ENCODE measurements around the gene APOO.

DNA sequence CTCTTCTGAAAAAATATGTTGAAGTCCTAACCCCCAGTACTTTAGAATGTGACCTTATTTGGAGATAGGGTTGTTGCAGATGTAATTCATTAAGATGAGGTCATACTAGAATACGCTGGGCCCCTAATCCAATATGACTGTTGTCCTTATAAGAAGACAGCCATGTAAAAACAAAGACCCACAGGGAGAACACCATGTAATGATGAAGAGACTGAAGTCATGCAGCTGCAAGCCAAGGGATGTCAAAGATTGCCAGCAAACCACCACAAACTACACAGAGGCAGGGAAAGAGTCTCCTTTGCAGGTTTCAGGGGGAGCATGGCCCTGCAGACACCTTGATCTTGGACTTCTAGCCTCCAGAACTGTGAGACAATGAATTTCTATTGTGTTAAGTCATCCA is 37.5 kb upstream of the APOO start:
- no peak for TF ChIP-seq EZH2 (IDR thresholded peaks at IDR 0.05; ENCODE audit: low read depth, unreplicated experiment)
- TF ChIP-seq, protein P1, sequence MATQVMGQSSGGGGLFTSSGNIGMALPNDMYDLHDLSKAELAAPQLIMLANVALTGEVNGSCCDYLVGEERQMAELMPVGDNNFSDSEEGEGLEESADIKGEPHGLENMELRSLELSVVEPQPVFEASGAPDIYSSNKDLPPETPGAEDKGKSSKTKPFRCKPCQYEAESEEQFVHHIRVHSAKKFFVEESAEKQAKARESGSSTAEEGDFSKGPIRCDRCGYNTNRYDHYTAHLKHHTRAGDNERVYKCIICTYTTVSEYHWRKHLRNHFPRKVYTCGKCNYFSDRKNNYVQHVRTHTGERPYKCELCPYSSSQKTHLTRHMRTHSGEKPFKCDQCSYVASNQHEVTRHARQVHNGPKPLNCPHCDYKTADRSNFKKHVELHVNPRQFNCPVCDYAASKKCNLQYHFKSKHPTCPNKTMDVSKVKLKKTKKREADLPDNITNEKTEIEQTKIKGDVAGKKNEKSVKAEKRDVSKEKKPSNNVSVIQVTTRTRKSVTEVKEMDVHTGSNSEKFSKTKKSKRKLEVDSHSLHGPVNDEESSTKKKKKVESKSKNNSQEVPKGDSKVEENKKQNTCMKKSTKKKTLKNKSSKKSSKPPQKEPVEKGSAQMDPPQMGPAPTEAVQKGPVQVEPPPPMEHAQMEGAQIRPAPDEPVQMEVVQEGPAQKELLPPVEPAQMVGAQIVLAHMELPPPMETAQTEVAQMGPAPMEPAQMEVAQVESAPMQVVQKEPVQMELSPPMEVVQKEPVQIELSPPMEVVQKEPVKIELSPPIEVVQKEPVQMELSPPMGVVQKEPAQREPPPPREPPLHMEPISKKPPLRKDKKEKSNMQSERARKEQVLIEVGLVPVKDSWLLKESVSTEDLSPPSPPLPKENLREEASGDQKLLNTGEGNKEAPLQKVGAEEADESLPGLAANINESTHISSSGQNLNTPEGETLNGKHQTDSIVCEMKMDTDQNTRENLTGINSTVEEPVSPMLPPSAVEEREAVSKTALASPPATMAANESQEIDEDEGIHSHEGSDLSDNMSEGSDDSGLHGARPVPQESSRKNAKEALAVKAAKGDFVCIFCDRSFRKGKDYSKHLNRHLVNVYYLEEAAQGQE (IDR thresholded peaks at IDR 0.05; ENCODE audit: unreplicated experiment): no peak
